GM12878 (cell line): Measurements from ENCODE around the gene GRM3.

Source experiments
- CTCF ChIP-seq, 3 experiments: IDR thresholded peaks in 2 of 3; conservative IDR thresholded peaks in 1 of 3; 2 replicates each; pipeline ENCODE4 v1.5.1; 2011; ENCODE audit warnings: low read depth in 3 of 3, low read length in 3 of 3, mild to moderate bottlenecking in 3 of 3, control low read depth in 2 of 3, moderate library complexity in 2 of 3, inconsistent platforms in 1 of 3, mixed read lengths in 1 of 3; ENCODE audit not compliant: control insufficient read depth in 2 of 3, insufficient read depth in 1 of 3; ENCODE audit errors: extremely low read depth in 1 of 3
- ESRRA ChIP-seq: IDR thresholded peaks from 2 replicates; pipeline ENCODE4 v1.6.1; 2012; ENCODE audit warnings: mild to moderate bottlenecking, low read length, improper control_type of control experiment
- FOXK2 ChIP-seq: fragments of 450-650 bp; IDR thresholded peaks from 2 replicates; pipeline ENCODE4 v1.6.1; 2017; ENCODE audit warnings: mild to moderate bottlenecking, moderate library complexity
- HDAC2 ChIP-seq: fragments of 200-600 bp; sonication (generic); IDR thresholded peaks from 2 replicates; pipeline ENCODE4 v1.6.1; 2017
- NR2C1 ChIP-seq: fragments of 450-650 bp; IDR thresholded peaks from 2 replicates; pipeline ENCODE4 v1.6.1; 2017; ENCODE audit warnings: antibody characterized with exemption, mild to moderate bottlenecking, moderate library complexity
- POLR2A ChIP-seq: IDR thresholded peaks from 2 replicates; pipeline ENCODE4 v1.6.1; 2011; ENCODE audit warnings: low read depth, mild to moderate bottlenecking, low read length
- POLR2AphosphoS5 ChIP-seq: IDR thresholded peaks from 2 replicates; pipeline ENCODE4 v1.6.1; 2011; ENCODE audit warnings: mild to moderate bottlenecking, low read length, inconsistent platforms
- RFX5 ChIP-seq: IDR thresholded peaks from 2 replicates; pipeline ENCODE4 v1.6.1; 2011; ENCODE audit warnings: low read depth, low read length, improper control_type of control experiment
- TCF12 ChIP-seq: IDR thresholded peaks from 2 replicates; pipeline ENCODE4 v1.6.1; 2011; ENCODE audit warnings: low read depth, mild to moderate bottlenecking, low read length
- ZNF274 ChIP-seq: IDR thresholded peaks from one replicate; pipeline ENCODE4 v1.8.0; 2011; ENCODE audit not compliant: insufficient read length, insufficient read depth

- TF ChIP-seq TCF12: no peak
- TF ChIP-seq FOXK2: no peak
- TF ChIP-seq ZNF274: no peak
- TF ChIP-seq POLR2AphosphoS5: no peak
- no peak for TF ChIP-seq CTCF (IDR thresholded peaks at IDR 0.05 in 2 of 3, conservative IDR thresholded peaks at IDR 0.05 in 1 of 3; ENCODE audit: control insufficient read depth in 2 of 3, extremely low read depth in 1 of 3, insufficient read depth in 1 of 3, low read depth in 3 of 3, low read length in 3 of 3)
- no peak for TF ChIP-seq RFX5
- no peak for TF ChIP-seq POLR2A
- no peak for TF ChIP-seq HDAC2
- no peak for TF ChIP-seq ESRRA
- TF ChIP-seq NR2C1: no peak
Measured at GRCh38 chr7:86867163-86867762, 223.6 kb downstream of the GRM3 start.
